GM18868 (cell line): ENCODE data around the gene FOXR1.
"Not testable (repeated sequence)": the region's sequence is repeated elsewhere in the genome, so short reads cannot be mapped to it uniquely, and the experiment has no call there.

ENCODE experiments used
- ATAC-seq: cut with Tn5 transposase; IDR thresholded peaks from one replicate; pipeline ENCODE4 v1.9.1; 2021; ENCODE audit warnings: mild to moderate bottlenecking, moderate library complexity; ENCODE audit not compliant: unreplicated experiment

Gene FOXR1

GRCh38 chr11:118939953-118940598 lies 31.5 kb upstream of the FOXR1 start:
- no peak for ATAC-seq

DNA sequence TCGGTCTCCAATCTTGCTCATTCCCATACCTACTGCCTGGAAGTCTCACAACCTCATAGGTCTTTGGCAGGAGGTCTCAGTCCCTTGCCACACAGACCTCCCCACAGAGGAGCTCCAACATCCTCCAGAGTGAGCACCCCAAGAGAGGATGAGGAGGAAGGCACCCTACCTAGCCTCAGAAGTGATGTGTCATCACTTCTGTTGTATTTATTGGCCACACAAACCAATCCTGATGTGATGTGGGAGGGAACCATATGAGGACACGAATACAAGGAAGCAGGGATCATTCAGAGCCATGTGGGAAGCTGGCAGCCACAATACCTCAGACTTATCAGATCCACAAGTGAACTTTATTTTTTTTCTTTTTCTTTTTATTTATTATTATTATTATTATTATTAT lies 24.5 kb upstream of the FOXR1 start:
- ATAC-seq: no peak

GRCh38 chr11:118948000-118948399 lies 23.6 kb upstream of the FOXR1 start:
- ATAC-seq: no peak

- no peak for ATAC-seq
Observed at GRCh38 chr11:118953265-118953664, 18.3 kb upstream of the FOXR1 start.

GRCh38 chr11:118953976-118954375 lies 17.6 kb upstream of the FOXR1 start:
- not testable (repeated sequence) for ATAC-seq

- ATAC-seq: peak; percentile 58
Observed at GRCh38 chr11:118956094-118956846, 15.3 kb upstream of the FOXR1 start, which contains the start of gene UPK2. Gene UPK2, plus strand, starts transcription at chr11:118956298. Its CDS starts 53 bp downstream, at chr11:118956351.

- no peak for ATAC-seq
Observed at GRCh38 chr11:118956847-118957469, 14.6 kb upstream of the FOXR1 start.

- no peak for ATAC-seq
Observed at GRCh38 chr11:118957549-118957948, 14.0 kb upstream of the FOXR1 start.

GRCh38 chr11:118957968-118958367 lies 13.6 kb upstream of the FOXR1 start:
- no peak for ATAC-seq

- ATAC-seq: no peak
Observed at GRCh38 chr11:118958577-118958976, 13.0 kb upstream of the FOXR1 start.

- ATAC-seq: no peak
Observed at GRCh38 chr11:118961189-118961588, 10.4 kb upstream of the FOXR1 start.

GRCh38 chr11:118961591-118961990 lies 10.0 kb upstream of the FOXR1 start:
- ATAC-seq: no peak

DNA sequence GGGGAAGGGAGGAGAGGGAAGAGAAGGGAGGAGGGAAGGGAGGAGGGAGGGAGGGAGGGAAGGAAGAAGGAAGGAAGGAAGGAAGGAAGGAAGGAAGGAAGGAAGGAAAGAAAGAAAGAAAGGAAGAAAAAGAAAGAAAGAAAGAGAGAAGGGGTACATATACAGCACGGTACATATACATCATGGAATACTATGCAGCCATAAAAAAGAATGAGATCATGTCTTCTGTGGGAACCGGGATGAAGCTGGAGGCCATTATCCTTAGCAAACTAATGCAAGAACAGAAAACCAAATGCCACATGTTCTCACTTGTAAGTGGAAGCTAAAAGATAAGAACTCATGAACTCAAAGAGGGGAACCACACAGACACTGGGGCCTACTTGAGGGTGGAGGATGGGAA lies 2.1 kb upstream of the FOXR1 start:
- ATAC-seq: not testable (repeated sequence)

DNA sequence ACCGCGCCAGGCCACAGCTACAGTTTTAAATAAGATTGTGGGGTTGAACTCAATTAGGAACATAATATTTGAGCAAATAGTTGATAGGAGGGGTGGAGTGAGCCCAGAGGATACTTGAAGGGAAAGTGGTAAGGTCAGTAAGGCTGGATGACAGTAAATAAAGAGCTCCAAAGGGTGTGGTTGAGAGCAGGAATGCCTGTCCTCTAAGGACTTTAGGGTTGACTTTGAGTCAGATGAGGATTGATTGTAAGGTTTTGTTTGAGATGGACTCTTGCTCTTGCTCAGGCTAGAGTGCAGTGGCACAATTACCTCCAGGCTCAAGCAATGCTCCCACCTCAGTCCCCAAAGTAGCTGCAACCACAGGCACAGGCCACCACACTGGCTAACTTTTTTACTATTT lies 2.4 kb downstream of the FOXR1 start:
- ATAC-seq: no peak

DNA sequence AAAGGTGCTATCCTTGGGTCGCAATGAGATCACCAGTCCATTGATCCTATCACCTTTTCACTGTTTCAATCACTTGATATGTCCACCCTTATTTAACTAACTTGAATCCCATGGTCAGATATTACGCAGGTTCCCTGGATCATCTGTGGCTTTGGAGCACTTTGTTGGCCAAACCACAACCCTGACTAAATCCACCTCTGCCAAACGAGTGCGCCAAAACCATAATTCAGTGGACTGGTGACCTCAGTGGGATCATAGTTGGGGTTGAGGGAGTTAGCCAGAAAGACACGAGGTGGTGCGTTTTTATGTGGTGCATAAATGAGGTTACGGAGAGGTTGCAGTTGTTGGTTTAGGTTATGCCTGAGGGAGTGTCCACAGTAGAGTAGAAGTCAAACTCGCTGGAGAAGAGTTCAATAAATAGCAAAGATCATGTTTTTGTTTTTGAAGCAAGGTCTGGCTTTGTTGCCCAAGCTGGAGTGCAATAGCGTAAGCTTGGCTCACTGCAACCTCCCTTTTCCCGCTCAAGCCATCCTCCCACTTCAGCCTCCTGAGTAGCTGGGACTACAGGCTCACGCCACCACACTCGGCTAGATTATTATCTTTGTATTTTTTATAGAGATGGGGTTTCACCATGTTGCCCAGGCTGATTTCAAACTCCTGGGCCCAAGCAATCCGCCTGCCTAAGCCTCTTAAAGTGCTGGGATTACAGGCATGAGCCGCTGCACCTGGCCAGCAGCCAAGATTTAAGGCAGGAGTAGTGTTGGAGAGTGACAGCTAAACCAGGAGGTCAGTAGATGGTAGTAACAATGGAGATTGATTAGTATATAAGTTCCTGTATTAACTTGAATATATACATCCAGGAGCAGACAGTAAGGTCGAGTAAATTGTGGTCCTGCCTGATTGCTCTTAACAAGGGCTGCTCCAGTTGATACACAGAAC lies 4.5 kb downstream of the FOXR1 start:
- no peak for ATAC-seq

DNA sequence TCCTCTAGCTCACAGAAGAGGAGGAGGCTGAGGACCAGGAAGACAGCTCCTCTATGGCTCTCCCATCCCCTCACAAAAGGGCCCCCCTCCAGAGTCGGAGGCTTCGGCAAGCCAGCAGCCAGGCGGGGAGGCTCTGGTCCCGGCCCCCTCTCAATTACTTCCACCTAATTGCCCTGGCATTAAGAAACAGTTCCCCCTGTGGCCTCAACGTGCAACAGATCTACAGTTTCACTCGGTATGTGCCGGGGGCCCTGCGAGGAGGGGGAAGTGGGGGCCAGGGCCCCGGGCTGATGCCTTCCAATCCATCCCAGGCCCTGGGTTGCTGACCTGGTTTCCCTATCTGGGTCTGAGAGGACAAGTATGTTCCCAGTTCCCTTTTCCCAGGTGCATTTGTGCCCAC lies 7.9 kb downstream of the FOXR1 start:
- no peak for ATAC-seq

DNA sequence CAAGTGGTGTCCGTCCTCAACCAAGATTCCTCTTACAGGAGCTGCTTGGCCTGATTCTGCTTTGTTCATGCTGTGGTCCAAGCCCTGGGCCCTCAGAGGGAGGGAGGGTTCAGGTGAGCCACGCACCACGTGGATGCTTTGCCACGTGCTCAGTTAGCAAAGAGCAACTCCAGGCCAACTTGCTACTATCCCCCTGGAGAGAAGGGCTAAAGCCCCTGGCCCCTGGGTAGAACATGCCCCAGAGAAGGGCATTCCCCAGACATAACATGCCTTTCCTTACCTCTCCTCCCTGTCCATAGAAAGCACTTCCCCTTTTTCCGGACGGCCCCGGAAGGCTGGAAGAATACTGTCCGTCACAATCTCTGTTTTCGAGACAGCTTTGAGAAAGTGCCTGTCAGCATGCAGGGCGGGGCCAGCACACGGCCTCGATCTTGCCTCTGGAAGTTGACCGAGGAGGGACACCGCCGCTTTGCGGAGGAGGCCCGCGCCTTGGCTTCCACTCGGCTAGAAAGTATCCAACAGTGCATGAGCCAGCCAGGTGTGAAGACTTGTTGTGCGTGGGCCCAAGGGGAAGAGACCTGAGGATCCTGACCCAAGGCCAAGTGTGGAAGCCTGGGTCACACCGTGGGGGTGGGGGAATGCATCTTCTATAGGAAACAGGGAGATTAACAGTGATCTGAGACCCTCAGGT lies 8.8 kb downstream of the FOXR1 start:
- no peak for ATAC-seq

DNA sequence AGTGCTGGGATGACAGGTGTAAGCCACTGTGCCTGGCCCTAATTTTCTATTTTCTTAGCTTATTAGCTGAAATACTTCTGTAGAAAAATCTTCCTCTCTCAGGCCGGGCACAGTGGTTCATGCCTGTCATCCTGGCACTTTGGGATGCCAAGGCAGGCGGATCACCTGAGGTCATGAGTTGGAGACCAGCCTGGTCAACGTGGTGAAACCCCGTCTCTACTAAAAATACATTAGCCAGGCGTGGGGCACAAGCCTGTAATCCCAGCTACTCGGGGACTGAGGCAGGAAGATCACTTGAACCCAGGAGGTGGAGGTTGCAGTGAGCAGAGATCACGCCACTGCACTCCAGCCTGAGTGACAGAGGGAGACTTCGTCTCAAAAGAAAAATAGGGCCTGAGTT lies 12.8 kb downstream of the FOXR1 start:
- not testable (repeated sequence) for ATAC-seq

- no peak for ATAC-seq
Observed at GRCh38 chr11:118984825-118985224, 13.3 kb downstream of the FOXR1 start.

DNA sequence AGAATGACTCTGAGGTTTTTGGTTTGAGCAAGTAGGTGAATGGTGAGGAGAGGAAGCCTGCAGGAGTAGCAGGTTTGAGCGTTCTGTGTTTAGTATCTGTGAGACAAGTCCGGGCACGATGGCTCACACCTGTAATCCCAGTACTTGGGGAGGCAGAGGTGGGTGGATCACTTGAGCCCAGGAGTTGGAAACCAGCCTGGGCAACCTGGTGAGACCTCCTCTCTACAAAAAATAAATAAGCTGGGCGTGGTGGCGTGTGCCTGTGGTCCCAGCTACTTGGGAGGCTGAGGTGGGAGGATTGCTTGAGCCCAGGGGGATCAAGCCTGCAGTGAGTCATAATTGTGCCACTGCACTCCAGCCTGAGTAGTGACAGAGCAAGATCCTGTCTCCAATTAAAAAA lies 16.7 kb downstream of the FOXR1 start:
- ATAC-seq: no peak
